COLO829 (cell line): ENCODE results near the gene PRELID2.
"Not testable (repeated sequence)": the region's sequence is repeated elsewhere in the genome, so short reads cannot be mapped to it uniquely, and the experiment has no call there.

ENCODE experiments used
- DNase-seq: peaks from one replicate; pipeline ENCODE4 v3.0.0; 2012; ENCODE audit warnings: low spot score

PRELID2 gene

GRCh38 chr5:145834917-145835847, at the start of gene PRELID2:
PRELID2 (minus strand) TSS chr5:145835342; CDS start chr5:145835251, 91 bp downstream.
- DNase-seq: peak; percentile 46

GRCh38 chr5:145874765-145875164, 39.6 kb upstream of the PRELID2 start:
- DNase-seq: no peak

GRCh38 chr5:145872914-145873313, 37.8 kb upstream of the PRELID2 start, which contains the start of gene GRXCR2:
GRXCR2 (minus strand) TSS chr5:145873014; CDS start chr5:145872968, 46 bp downstream.
- DNase-seq: no peak

- DNase-seq: no peak
These were observed 37.3 kb upstream of the PRELID2 start for GRCh38 chr5:145872486-145872885.

- no peak for DNase-seq
These were observed 34.6 kb upstream of the PRELID2 start for GRCh38 chr5:145869753-145870152.

GRCh38 chr5:145867806-145868205, 32.7 kb upstream of the PRELID2 start:
- DNase-seq: no peak

- not testable (repeated sequence) for DNase-seq
These were observed 29.3 kb upstream of the PRELID2 start for GRCh38 chr5:145864432-145864831.

GRCh38 chr5:145863003-145863402, 27.9 kb upstream of the PRELID2 start:
- no peak for DNase-seq

- no peak for DNase-seq
These were observed 24.8 kb upstream of the PRELID2 start for GRCh38 chr5:145859897-145860296.

GRCh38 chr5:145859453-145859852, 24.3 kb upstream of the PRELID2 start:
- DNase-seq: no peak

GRCh38 chr5:145858959-145859358, 23.8 kb upstream of the PRELID2 start:
- DNase-seq: no peak

- no peak for DNase-seq
These were observed 21.2 kb upstream of the PRELID2 start for GRCh38 chr5:145856285-145856818.

- no peak for DNase-seq
These were observed 20.7 kb upstream of the PRELID2 start for GRCh38 chr5:145855763-145856267.

GRCh38 chr5:145854651-145855258, 19.6 kb upstream of the PRELID2 start:
- DNase-seq: peak; percentile 29

- DNase-seq: no peak
These were observed 18.7 kb upstream of the PRELID2 start for GRCh38 chr5:145853781-145854376.

- DNase-seq: no peak
These were observed 17.8 kb upstream of the PRELID2 start for GRCh38 chr5:145852990-145853389.

- no peak for DNase-seq
These were observed 13.7 kb upstream of the PRELID2 start for GRCh38 chr5:145848854-145849253.

GRCh38 chr5:145847499-145848497, 12.7 kb upstream of the PRELID2 start:
- no peak for DNase-seq

GRCh38 chr5:145846081-145846480, 10.9 kb upstream of the PRELID2 start:
- no peak for DNase-seq

GRCh38 chr5:145841299-145841698, 6.2 kb upstream of the PRELID2 start:
- DNase-seq: no peak
